NCI-H748 (cell line): ENCODE measurements around the gene DOCK10.

Experiments used
- DNase-seq: peaks from one replicate; lab custom pipeline; 2025; ENCODE audit not compliant: unreplicated experiment; lab: John Stamatoyannopoulos, UW

The DOCK10 gene

GRCh38 chr2:224982910-224983711, 59.2 kb downstream of the DOCK10 start:
- DNase-seq: peak; percentile 69

- DNase-seq: peak; percentile 81
These were observed 60.0 kb downstream of the DOCK10 start for GRCh38 chr2:224982226-224982625.

GRCh38 chr2:224976629-224977525, 65.4 kb downstream of the DOCK10 start:
- no peak for DNase-seq

GRCh38 chr2:224975761-224976160, 66.5 kb downstream of the DOCK10 start:
- DNase-seq: no peak

DNA sequence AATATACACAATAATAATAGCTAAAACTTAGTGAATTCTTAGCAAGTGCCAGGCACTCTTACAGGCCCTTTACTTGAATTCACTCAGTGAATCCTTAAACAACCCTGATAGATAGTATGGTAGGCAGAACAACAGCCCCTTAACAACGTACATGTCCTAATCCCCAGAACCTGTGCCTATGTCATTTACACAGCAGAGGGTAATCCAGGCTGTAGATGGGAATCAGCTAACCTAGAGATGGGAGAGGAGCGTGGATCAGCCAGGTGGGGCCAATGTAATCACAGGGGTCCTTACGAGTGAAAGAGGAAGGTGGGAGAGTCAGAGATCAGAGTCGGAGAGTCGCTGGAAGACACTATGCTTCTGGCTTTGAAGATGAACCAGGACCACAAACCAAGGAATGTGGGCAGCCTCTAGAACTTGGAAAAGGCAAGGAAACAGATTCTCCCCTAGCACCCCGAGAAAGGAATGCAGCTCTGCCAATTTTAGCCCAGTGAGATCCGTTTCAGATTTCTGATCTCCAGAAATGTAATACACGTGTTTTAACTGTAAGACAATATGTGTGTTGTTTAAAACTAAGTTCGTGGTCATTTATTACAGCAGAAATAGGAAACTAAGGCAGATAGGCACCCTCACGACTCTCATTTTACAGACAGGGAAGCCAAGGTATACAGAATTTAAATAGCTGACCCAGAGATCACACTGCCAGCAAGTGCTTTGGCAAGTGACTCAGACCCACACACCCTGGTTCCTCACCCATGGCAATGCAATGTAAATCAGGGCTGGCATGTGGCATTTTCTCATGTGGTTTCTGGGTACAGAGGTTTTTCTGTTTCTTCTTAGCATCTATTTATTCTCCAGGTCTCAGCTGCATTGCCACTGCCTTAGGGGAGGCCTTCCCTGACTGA, 68.9 kb downstream of the DOCK10 start:
- DNase-seq: no peak

DNA sequence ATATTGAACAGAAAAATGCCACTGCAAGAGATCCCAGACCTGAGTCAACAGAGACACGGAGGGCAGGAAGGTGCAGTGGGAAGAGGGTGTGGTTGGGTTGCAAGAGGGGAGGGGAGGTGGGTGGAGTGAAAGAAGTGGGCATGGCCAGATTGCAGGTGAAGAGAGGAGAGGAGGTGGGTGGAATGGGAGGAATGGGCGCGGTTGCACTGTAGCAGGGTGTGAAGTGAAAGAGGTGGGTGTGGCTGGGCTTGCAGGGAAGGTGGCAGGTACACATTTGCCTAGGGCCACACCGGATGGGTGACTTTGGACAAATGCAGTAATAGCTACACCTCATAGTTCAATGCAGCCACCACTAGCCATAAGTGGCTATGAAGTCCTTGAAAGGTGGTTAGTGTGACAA, 71.1 kb downstream of the DOCK10 start:
- peak; percentile 99 for DNase-seq

DNA sequence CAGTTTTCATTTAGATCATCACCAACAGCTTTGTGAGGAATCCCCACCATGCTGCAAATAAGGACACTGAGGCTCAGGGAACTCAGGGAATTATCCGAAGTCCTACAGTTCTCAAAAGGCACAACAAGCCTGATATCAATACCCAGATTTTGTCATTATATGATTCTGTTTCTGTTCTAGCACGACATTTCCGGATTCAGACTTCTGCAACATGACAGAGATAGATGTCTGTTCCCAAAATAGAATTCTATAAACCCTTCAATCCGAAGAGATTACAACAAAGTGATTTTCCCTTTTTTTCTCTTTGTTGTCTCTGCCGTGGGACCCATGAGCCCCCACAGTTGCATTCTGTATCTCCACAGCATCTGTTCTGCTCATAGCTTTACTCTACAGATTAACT, 72.0 kb downstream of the DOCK10 start:
- no peak for DNase-seq

- DNase-seq: no peak
These were observed 72.5 kb downstream of the DOCK10 start for GRCh38 chr2:224969633-224970260.

DNA sequence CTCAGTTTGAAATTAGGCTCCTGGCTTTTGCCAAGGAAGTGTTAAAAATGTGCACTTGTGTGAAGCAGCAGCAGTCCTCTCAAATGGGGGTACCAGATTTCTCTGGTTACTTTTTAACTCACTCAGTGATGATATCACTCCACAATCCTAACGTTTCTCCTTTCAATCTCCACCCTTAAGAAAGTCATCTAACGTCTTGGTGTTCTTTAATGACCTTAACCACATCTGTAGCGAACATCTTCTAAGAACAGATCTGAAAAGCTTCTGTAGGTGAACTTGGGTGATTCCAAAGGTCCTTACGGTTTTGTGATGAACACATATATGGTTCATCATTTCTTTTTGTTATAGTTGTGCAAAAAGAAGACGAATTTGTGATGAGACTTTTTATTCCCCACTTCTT, 73.2 kb downstream of the DOCK10 start:
- DNase-seq: no peak

DNA sequence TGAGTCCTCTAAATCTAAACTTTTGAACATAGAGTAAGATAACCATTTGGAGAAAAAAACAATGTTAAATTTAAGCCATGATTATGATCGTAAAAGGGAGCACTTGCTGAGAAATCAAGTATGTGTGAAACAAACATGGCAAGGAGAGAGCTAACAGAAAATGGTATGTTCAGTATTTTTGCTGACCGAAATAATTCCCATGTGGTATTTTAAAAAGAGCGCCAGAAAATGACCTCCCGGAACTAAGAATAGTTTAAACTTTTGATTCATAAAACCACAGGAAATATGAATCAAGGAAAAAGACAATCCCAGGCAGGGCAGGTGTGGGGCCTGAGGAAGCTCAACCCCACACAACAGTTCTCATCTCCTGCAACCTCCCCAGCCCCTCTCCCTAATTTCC, 74.2 kb downstream of the DOCK10 start:
- DNase-seq: no peak

DNA sequence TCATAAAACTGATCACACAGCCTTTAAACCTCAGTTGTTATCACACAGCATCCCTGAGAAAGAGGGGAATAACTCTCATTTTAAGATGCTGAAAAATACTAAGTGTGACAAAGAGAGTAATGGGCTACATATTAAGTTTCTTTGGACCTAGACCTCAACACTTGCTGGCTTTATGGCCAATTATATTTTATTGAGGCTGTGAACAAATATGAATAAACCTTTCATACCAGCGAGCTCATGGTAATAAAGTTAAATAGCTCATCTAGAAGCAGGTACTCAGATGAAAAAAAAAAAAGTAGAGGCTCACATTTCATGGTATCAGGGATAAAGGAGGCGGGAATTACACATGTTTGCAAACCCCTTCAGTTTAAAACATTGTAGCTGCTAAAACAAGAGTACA, 75.7 kb downstream of the DOCK10 start:
- peak; percentile 74 for DNase-seq

DNA sequence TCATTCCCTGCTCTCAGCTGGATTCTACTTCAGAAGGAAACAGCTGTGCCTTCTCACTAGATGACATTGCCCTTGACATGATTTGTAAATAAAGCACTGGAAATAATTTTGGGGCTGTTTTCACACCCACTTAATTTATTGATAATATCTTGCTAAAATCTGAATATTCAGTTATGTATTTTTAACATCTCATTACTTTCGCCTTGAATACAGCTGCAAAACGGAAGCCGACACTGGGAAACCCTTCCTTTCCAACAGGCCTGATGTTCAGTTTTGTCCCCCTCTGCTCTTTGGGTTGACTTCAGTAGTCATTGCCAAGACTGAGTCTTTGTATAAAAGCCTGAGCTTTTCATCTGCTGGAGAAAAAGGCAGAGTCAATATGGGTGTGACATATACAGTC, 82.7 kb downstream of the DOCK10 start:
- no peak for DNase-seq

DNA sequence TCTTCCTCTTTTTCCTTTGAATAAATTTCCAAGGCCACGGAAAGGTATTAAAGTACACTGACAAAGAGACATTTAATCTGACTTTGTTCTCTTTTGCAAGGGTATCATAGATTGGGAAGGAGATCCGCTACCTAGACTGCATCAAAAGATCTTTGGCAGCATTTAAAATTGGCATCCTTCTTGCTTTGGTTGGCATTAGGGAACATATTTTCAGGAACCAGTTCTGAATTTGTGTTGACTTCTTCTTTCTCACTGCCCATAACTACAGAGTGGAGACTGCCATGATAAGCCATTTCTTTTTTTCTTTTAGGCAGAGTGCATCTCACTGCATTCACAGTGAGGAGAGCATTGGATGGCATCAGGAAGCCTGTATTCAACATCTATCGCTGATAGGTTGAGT, 83.4 kb downstream of the DOCK10 start:
- DNase-seq: no peak

DNA sequence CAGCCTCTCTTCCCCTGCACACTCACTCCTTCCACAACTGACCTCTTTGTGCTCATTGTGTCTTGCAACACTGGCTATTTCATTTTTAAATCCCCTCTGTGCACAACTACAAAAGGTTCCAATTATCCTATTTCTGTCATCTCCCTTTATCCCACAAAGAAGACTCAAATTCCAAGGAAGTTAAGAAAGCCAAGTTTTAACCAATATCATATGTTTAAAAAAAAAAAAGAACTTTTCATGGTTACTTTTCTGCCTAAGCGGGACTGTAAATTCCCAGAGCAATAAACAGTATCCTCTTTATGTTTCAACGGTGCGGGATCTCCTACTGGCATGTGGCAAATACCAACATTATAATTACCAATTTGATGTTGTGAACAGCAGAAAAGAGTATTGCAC, 83.8 kb downstream of the DOCK10 start:
- DNase-seq: no peak

DNA sequence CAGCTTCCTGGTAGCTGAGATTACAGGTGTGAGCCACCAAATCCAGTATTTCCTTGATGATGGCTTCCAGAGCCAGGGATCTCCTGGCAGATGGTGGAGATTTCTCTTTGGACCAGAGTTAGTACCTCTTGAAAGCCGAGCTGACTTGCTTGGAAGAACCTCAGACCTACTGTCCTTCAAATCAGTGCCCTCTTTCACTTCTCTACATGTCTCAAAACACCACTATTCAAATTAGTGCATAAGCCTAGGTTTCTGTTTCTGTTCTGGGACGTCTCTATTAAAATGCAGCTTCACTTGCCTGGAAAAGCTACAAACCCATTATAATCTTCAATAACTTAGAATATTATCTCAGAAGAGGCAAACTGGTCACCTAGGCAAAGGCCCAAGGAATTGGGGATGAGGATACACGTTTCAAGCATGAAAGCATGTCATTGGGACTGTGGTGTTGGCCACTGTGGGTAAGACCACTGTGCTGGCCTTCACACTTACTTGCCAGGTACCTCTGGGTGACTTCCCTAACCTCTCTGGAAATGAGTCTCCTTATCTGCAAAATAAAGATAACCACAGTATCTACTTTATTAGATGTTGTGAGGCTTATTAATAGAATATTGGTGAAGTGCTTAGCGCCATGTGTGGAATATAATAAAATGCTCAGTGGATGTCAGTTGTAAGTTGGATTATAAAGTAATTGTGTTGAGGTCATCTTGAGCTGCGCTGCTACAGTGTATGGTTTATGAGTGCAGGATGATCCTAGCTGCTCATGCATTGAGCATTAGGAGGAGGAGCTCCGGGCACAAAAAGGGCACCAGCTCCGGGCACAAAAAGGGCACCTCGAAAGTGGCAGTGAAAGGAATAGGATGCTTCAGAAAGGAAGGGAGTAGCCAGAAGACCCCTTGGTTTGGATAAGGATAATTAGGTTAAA, 84.5 kb downstream of the DOCK10 start:
- no peak for DNase-seq

DNA sequence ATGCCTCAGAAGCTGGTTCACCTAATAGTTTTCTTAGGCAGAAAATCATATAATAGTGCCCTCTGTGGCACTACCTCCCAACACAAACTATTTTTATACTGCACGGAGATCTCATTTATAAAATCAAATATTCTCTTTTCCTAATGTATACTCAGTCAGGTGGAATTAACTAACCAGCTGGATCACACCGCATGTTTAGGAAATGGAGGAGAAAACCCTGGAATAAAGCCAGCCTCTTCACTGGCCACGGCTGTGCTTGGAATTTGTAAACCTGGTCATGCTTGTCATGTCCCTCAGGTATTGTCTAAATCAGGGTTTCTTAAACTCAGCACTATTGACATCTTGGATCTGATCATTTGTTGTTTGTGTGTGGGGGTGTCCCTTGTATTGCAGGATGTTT, 85.6 kb downstream of the DOCK10 start:
- no peak for DNase-seq

DNA sequence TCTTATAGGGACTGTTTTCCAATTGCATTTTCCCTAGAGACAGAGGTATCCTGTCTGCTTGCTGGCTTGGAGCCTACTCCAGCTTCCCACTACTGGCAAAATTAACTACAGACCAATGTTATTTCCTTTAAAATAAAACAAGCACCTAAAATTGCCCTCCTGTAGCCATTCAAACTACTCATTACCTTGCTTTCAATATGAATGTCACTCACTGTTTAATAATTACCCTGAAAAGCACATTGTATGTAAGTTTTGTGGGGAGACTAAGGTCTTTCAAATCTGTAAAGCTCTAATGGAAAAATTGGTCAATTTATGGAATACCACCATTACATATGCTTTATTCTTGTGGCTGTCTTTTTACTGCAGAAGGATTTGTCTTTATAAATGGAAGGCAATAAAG, 87.3 kb downstream of the DOCK10 start:
- peak; percentile 75 for DNase-seq

- DNase-seq: no peak
These were observed 89.2 kb downstream of the DOCK10 start for GRCh38 chr2:224952936-224953657.
